GM23248 (cell line): Measurements from ENCODE around the gene MIER2. TPM values are rescaled to one million over a fixed set of nuclear protein-coding genes. Genes with fewer than 3 reads are reported as not detected.
A peak's percentile ranks its signal among the peaks of the same experiment; 100 is the strongest.

Source experiments
- DNase-seq: peaks from one replicate; pipeline ENCODE4 v3.0.0-alpha.2; 2015
- H2AFZ ChIP-seq: fragments of 200-600 bp; sonication (generic); 2 replicates; pipeline ENCODE4 v1.6.1; 2016; ENCODE audit warnings: antibody characterized with exemption
- H3F3A ChIP-seq: fragments of 200-600 bp; sonication (generic); 2 replicates; pipeline ENCODE4 v1.6.1; 2016; ENCODE audit warnings: mild to moderate bottlenecking, antibody characterized with exemption, mixed run types; ENCODE audit not compliant: insufficient read depth
- H3K27ac ChIP-seq: fragments of 200-600 bp; sonication (generic); 2 replicates; pipeline ENCODE4 v1.5.1; 2016; ENCODE audit warnings: mild to moderate bottlenecking
- H3K27me3 ChIP-seq: fragments of 200-600 bp; sonication (generic); replicated peaks from 2 replicates; pipeline ENCODE4 v1.6.1; 2016; ENCODE audit warnings: mild to moderate bottlenecking; ENCODE audit not compliant: insufficient read depth
- H3K36me3 ChIP-seq: fragments of 200-600 bp; sonication (generic); 2 replicates; pipeline ENCODE4 v1.6.1; 2016; ENCODE audit warnings: low read depth, mild to moderate bottlenecking
- H3K4me1 ChIP-seq: fragments of 200-600 bp; sonication (generic); 2 replicates; pipeline ENCODE4 v1.6.1; 2016; ENCODE audit warnings: mild to moderate bottlenecking; ENCODE audit not compliant: insufficient read depth
- H3K4me2 ChIP-seq: fragments of 200-600 bp; sonication (generic); one replicate; pipeline ENCODE4 v1.6.1; 2016; ENCODE audit warnings: mild to moderate bottlenecking; ENCODE audit not compliant: unreplicated experiment
- H3K4me3 ChIP-seq: fragments of 200-600 bp; sonication (generic); 2 replicates; pipeline ENCODE4 v1.5.1; 2016; ENCODE audit warnings: mild to moderate bottlenecking
- H3K79me2 ChIP-seq: fragments of 200-600 bp; sonication (generic); 2 replicates; pipeline ENCODE4 v1.6.1; 2016; ENCODE audit warnings: mild to moderate bottlenecking; ENCODE audit not compliant: insufficient read depth
- H3K9ac ChIP-seq: fragments of 200-600 bp; sonication (generic); 2 replicates; pipeline ENCODE4 v1.6.1; 2016; ENCODE audit warnings: mild to moderate bottlenecking
- H3K9me2 ChIP-seq: fragments of 200-600 bp; sonication (generic); 2 replicates; pipeline ENCODE4 v1.6.1; 2016; ENCODE audit warnings: mixed run types, mild to moderate bottlenecking, moderate library complexity; ENCODE audit not compliant: insufficient read depth
- H3K9me3 ChIP-seq: fragments of 200-600 bp; sonication (generic); one replicate; pipeline ENCODE4 v1.6.1; 2017; ENCODE audit warnings: low read depth
- H4K20me1 ChIP-seq: fragments of 200-600 bp; sonication (generic); 2 replicates; pipeline ENCODE4 v1.6.0; 2016; ENCODE audit not compliant: insufficient read depth
- EZH2 ChIP-seq: fragments of 200-600 bp; sonication (generic); IDR thresholded peaks from 2 replicates; pipeline ENCODE4 v1.6.1; 2018; ENCODE audit warnings: antibody characterized with exemption, mild to moderate bottlenecking; ENCODE audit not compliant: insufficient read depth, poor library complexity, severe bottlenecking
- EZH2phosphoT487 ChIP-seq: fragments of 200-600 bp; sonication (generic); IDR thresholded peaks from 2 replicates; pipeline ENCODE4 v1.6.1; 2018; ENCODE audit warnings: antibody characterized with exemption, moderate library complexity, mild to moderate bottlenecking, low read depth; ENCODE audit not compliant: insufficient read depth
- WGBS, 2 experiments: methylation state at CpG; one replicate each; pipeline ENCODE4 v1.1.6; 2015 to 2017; ENCODE audit warnings: low lambda C conversion rate in 2 of 2, low coverage in 1 of 2; ENCODE audit errors: missing lambda C conversion rate in 2 of 2; 5-methylcytosine and 5-hydroxymethylcytosine counted together
- in situ Hi-C: fragments of 300-500 bp; cut with MboI; formaldehyde crosslinking; loops from 2 replicates; pipeline ENCODE4 v1.15.0; 2020
- polyA plus RNA-seq: library from polyadenylated mRNA; unstranded; fragments of >200 nt; fragmentation: Nextera tagmentation; extraction: Ambion mirVana; gene quantifications from 2 replicates; pipeline ENCODE4 v1.2.1, GENCODE V29; 2016
- total RNA-seq: library from RNA; depleted of rRNA; stranded (reverse); fragments of >200 nt; shearing (Covaris generic); gene quantifications from 2 replicates; pipeline ENCODE4 v1.2.3, GENCODE V29; 2014

The MIER2 gene
- total and polyA plus RNA-seq, 2 experiments from 2014 or later = 11.8 to 30.7 TPM

DNA sequence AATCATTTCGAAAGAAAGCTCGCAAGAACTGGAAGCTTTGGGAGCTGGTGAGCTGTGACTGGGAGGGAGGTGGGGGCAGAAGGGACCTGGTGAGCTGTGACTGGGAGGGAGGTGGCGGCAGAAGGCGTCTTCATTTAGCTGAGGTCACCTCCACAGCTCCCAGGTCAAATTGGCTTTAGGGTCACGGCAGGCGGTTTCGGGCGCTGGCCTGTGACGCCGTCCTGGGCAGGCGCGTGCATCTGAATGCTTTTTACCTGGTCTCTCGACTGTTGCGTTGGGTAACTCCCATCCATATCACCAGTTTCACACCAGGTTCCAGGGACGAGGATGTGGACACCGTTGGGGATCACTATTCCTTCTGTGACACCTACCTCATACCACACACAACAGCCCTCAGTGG is 35.2 kb upstream of the MIER2 start:
- Histone ChIP-seq H2AFZ (no peak overlapping the region), H3K9ac (no peak overlapping the region), H3K9me3 (no peaks in the 10 kb centered on the region), H4K20me1 (no peaks in the 10 kb centered on the region), H3K4me3 (no peak overlapping the region), H3K4me2 (no peak overlapping the region), H3F3A (no peaks in the 10 kb centered on the region), H3K79me2 (no peaks in the 10 kb centered on the region), H3K36me3 (no peaks in the 10 kb centered on the region), H3K9me2 (no peaks in the 10 kb centered on the region), H3K27me3 (peaks cover 11% of the 10 kb centered on the region), H3K4me1 (peaks cover 9% of the 10 kb centered on the region), H3K27ac (no peak overlapping the region)
- no peak for TF ChIP-seq EZH2phosphoT487
- no peak for TF ChIP-seq EZH2
- in situ Hi-C loops = no loop called here
- WGBS, 2 experiments = 87 to 91% methylated on average over 10 to 16 of the region's 16 CpGs
- DNase-seq = no peak

DNA sequence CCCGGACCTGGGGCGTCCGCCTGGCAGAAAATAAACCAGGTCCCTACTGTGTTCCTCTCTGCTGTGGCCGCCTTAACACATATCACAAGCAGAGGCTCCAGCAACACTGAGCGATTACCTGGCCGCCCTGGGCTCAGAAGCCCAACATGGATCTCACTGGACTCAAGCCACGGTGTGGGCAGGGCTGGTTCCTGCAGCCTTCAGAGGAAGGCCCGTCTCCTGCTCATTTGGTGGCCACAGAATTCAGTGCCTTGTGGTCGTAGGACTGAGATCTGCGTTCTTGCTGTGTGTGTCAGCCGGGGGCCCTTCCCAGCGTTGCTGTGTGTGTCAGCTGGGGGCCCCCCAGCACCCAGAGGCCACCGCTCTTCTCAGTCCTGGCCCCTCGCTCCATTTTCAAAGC is 34.1 kb upstream of the MIER2 start:
- no peaks in the 10 kb centered on the region for H3K36me3 ChIP-seq
- 89 to 90% methylated on average over 14 of the region's 14 CpGs for WGBS, 2 experiments
- no peaks in the 10 kb centered on the region for H3F3A ChIP-seq
- in situ Hi-C loops = no loop called here
- H4K20me1 ChIP-seq = no peaks in the 10 kb centered on the region
- H3K4me2 ChIP-seq = no peak overlapping the region
- H3K27ac ChIP-seq = no peak overlapping the region
- no peak overlapping the region for H2AFZ ChIP-seq
- no peaks in the 10 kb centered on the region for H3K9me3 ChIP-seq
- H3K4me1 ChIP-seq = peaks cover 9% of the 10 kb centered on the region
- DNase-seq = no peak
- no peak overlapping the region for H3K4me3 ChIP-seq
- no peaks in the 10 kb centered on the region for H3K79me2 ChIP-seq
- H3K27me3 ChIP-seq = peaks cover 22% of the 10 kb centered on the region
- TF ChIP-seq EZH2phosphoT487 = no peak
- TF ChIP-seq EZH2 = no peak
- no peak overlapping the region for H3K9ac ChIP-seq
- no peaks in the 10 kb centered on the region for H3K9me2 ChIP-seq

DNA sequence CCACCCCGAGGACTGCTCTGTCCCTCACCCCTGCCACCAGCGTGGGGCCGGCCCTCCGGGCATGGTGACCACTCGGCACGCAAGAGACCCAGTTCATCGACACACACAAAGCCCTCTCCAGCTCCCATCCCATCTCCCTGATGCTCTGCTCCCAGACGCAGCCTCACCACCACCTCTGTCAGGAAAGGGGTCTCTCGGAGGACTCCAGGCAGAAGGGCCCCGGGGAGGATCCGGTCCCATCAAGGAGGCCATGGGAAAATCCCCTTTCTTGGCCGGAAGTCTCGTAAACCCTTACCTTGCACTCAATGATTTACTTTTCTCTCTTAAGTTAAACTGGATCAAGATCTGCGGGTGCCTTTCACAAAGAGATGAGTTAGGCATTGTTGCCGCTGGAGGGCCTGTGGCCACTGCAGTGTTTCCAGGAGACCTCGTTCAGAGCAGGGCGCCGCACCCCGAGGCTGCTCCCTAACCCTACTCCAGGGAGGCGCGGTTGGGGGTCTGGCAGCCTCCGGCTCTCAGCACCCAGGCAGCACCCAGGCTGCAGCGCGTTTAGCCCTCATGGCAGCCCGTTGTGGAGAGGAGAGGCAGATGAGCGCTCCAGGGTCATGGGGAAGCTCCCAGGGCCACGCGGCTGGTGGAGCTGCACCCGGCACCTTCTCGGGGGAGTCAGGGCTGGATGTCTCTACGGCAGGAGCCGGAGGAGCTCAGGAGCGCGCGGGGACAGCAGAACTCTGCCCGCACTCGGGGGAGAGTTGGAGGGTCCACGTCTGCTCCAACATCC is 33.4 kb upstream of the MIER2 start:
- no peak overlapping the region for H3K27ac ChIP-seq
- H3K9me3 ChIP-seq = no peaks in the 10 kb centered on the region
- no peak overlapping the region for H3K4me3 ChIP-seq
- H3K4me1 ChIP-seq = peaks cover 3% of the 10 kb centered on the region
- H3K9ac ChIP-seq = no peak overlapping the region
- no peaks in the 10 kb centered on the region for H3F3A ChIP-seq
- no peaks in the 10 kb centered on the region for H3K36me3 ChIP-seq
- H3K79me2 ChIP-seq = no peaks in the 10 kb centered on the region
- no peaks in the 10 kb centered on the region for H4K20me1 ChIP-seq
- H3K9me2 ChIP-seq = no peaks in the 10 kb centered on the region
- no peak overlapping the region for H2AFZ ChIP-seq
- H3K27me3 ChIP-seq = peaks cover 29% of the 10 kb centered on the region
- in situ Hi-C loops = no loop called here
- 63 to 70% methylated on average over 36 to 38 of the region's 38 CpGs for WGBS, 2 experiments
- no peak for TF ChIP-seq EZH2phosphoT487
- TF ChIP-seq EZH2 = no peak
- peak; percentile 17 for DNase-seq
- H3K4me2 ChIP-seq = no peak overlapping the region

DNA sequence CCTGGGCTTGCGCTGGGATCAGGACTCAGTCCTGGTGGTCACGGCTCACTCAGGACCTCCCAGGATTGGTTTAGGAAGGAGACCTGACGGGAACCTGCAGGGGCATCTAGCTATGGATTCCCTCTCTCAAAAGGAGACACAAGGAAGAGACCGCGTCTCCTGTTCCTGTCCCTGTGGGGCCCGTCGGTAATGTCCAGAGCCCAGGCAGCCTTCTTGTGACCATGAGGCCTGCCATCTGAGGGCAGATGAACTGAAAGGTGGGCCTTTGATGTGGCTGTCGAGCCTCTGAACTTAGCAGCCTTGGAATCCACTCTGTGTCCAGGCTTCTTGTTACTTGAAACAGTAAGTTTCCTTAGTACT is 31.5 kb upstream of the MIER2 start:
- Histone ChIP-seq H3K4me1 (no peaks in the 10 kb centered on the region; the same call in 1 of the 2 replicates), H2AFZ (no peak overlapping the region), H3K36me3 (no peaks in the 10 kb centered on the region), H3K9me3 (no peaks in the 10 kb centered on the region), H3K27ac (no peak overlapping the region), H3K4me2 (no peak overlapping the region), H4K20me1 (no peaks in the 10 kb centered on the region), H3K9ac (no peak overlapping the region), H3K9me2 (no peaks in the 10 kb centered on the region), H3K4me3 (no peak overlapping the region), H3K27me3 (peaks cover 48% of the 10 kb centered on the region), H3K79me2 (no peaks in the 10 kb centered on the region), H3F3A (no peaks in the 10 kb centered on the region)
- TF ChIP-seq EZH2phosphoT487 (no peak), EZH2 (no peak)
- DNase-seq = no peak
- 79 to 81% methylated on average over 8 of the region's 8 CpGs for WGBS, 2 experiments
- in situ Hi-C loops = no loop called here
